HG03432 (cell line): ENCODE measurements around the gene TBC1D19.

Source experiments
- ATAC-seq: cut with Tn5 transposase; IDR thresholded peaks from one replicate; pipeline ENCODE4 v1.9.1; 2021; ENCODE audit warnings: mild to moderate bottlenecking, moderate library complexity; ENCODE audit not compliant: unreplicated experiment

The TBC1D19 gene

GRCh38 chr4:26779224-26779623 is 195.3 kb downstream of the TBC1D19 start:
- ATAC-seq: no peak

GRCh38 chr4:26779674-26780073 is 195.8 kb downstream of the TBC1D19 start:
- ATAC-seq: no peak

- ATAC-seq: peak; percentile 97
These were observed 196.7 kb downstream of the TBC1D19 start for GRCh38 chr4:26780539-26780938.

GRCh38 chr4:26782168-26782829 is 198.4 kb downstream of the TBC1D19 start:
- no peak for ATAC-seq

GRCh38 chr4:26782830-26783202 is 198.9 kb downstream of the TBC1D19 start:
- no peak for ATAC-seq

- ATAC-seq: no peak
These were observed 200.5 kb downstream of the TBC1D19 start for GRCh38 chr4:26784207-26784865.

- no peak for ATAC-seq
These were observed 201.4 kb downstream of the TBC1D19 start for GRCh38 chr4:26785312-26785711.

- no peak for ATAC-seq
These were observed 201.9 kb downstream of the TBC1D19 start for GRCh38 chr4:26785810-26786209.

GRCh38 chr4:26786916-26787315 is 203.0 kb downstream of the TBC1D19 start:
- ATAC-seq: no peak

- ATAC-seq: peak; percentile 75
These were observed 203.8 kb downstream of the TBC1D19 start for GRCh38 chr4:26787461-26788340.

GRCh38 chr4:26788341-26788733 is 204.5 kb downstream of the TBC1D19 start:
- ATAC-seq: peak; percentile 22

- ATAC-seq: no peak
These were observed 205.3 kb downstream of the TBC1D19 start for GRCh38 chr4:26789208-26789607.

- no peak for ATAC-seq
These were observed 207.5 kb downstream of the TBC1D19 start for GRCh38 chr4:26791346-26791745.

- no peak for ATAC-seq
These were observed 208.8 kb downstream of the TBC1D19 start for GRCh38 chr4:26792639-26793038.

GRCh38 chr4:26793735-26794134 is 209.9 kb downstream of the TBC1D19 start:
- ATAC-seq: no peak

- ATAC-seq: no peak
These were observed 212.2 kb downstream of the TBC1D19 start for GRCh38 chr4:26796081-26796480.

GRCh38 chr4:26802790-26803189 is 218.9 kb downstream of the TBC1D19 start:
- no peak for ATAC-seq

- ATAC-seq: no peak
These were observed 219.5 kb downstream of the TBC1D19 start for GRCh38 chr4:26803211-26803861.

- ATAC-seq: no peak
These were observed 220.6 kb downstream of the TBC1D19 start for GRCh38 chr4:26804451-26804850.

- no peak for ATAC-seq
These were observed 221.0 kb downstream of the TBC1D19 start for GRCh38 chr4:26804925-26805324.
